NCI-H2029 (cell line): ENCODE measurements around the gene CRYGN.

Experiments used
- DNase-seq: peaks from one replicate; lab custom pipeline; 2025; lab: John Stamatoyannopoulos, UW

Gene CRYGN

GRCh38 chr7:151426904-151427704 lies 12.8 kb downstream of the CRYGN start:
- DNase-seq = no peak

GRCh38 chr7:151426441-151426903 lies 13.5 kb downstream of the CRYGN start:
- DNase-seq = peak; percentile 29

GRCh38 chr7:151425670-151426440 lies 14.1 kb downstream of the CRYGN start:
- DNase-seq = no peak

GRCh38 chr7:151424799-151425198 lies 15.1 kb downstream of the CRYGN start:
- DNase-seq = no peak

- no peak for DNase-seq
Measured at GRCh38 chr7:151423936-151424335, 16.0 kb downstream of the CRYGN start.

GRCh38 chr7:151423226-151423625 lies 16.7 kb downstream of the CRYGN start:
- DNase-seq = no peak

- DNase-seq = no peak
Measured at GRCh38 chr7:151422212-151422611, 17.7 kb downstream of the CRYGN start.

- DNase-seq = no peak
Measured at GRCh38 chr7:151420144-151420543, 19.8 kb downstream of the CRYGN start.

- DNase-seq = no peak
Measured at GRCh38 chr7:151416941-151417315, 23.0 kb downstream of the CRYGN start.

- DNase-seq = no peak
Measured at GRCh38 chr7:151416112-151416940, 23.6 kb downstream of the CRYGN start.

- DNase-seq = peak; percentile 91
Measured at GRCh38 chr7:151415375-151416105, 24.4 kb downstream of the CRYGN start.

- DNase-seq = no peak
Measured at GRCh38 chr7:151413241-151413640, 26.7 kb downstream of the CRYGN start.

- DNase-seq = no peak
Measured at GRCh38 chr7:151412318-151412717, 27.6 kb downstream of the CRYGN start.

GRCh38 chr7:151411551-151411950 lies 28.4 kb downstream of the CRYGN start:
- peak; percentile 64 for DNase-seq

- no peak for DNase-seq
Measured at GRCh38 chr7:151410405-151411390, 29.2 kb downstream of the CRYGN start.

GRCh38 chr7:151409667-151410404 lies 30.1 kb downstream of the CRYGN start, which contains the start of gene WDR86:
Gene WDR86 (minus strand): TSS chr7:151410038. CDS start chr7:151409589, 449 bp downstream.
- DNase-seq = no peak

- peak; percentile 47 for DNase-seq
Measured at GRCh38 chr7:151408839-151409666, 30.9 kb downstream of the CRYGN start.

GRCh38 chr7:151408498-151408838 lies 31.5 kb downstream of the CRYGN start:
- no peak for DNase-seq
